Stimulated activated CD4-positive, alpha-beta T cell treated with anti-CD3 and anti-CD28 coated beads, Interleukin-1b, Interleukin-23, amount 100 ng/mL, for 48 hours (primary cell): ENCODE measurements around the gene SLC5A7.

Source experiments
- DNase-seq: peaks from one replicate; pipeline ENCODE4 v3.0.0-alpha.2; 2020

The SLC5A7 gene

DNA sequence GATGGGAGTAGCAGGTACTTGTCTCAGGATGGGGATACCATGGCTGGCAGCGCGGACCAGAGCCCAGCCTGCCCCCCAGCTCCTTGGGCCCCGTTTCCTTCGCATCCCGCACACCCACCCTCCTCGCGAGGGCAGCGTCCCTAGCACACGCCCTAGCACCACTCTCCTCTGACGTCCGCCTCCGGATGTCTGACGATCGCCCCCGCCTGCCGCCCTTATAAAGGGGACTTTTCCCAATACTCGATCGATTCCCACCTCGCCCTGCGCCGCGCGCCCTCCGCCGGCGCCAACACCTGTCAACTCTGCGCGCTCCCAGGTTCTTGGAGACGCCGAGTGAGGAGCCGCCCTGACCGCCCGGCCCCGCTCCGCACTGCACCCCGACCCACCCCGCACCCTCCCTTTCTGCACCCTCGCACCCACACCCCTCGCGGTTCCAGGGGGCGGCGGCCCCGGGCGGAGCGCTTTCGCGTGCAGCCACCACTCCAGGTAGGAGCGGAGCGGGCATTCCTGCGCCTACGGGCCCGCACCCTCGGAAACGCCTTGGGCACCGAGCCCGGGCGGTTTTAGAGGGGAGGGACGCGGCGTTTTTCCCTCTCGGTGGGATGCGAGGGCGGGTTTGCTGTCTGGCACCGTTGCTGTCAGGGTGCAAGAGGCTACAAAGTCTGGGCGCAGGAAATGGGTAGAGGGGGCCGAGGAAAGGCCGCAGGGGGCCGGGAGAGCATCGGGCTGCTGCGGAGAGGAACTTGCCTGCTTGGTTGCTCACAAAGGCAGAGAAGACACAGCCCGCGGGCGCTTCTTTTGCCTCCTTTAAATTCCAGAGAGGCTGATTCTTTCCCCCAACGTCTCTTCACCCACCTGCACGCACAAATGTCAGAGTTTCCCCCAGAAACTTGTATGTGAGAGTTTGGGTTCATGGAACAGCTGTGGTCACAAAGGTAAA is at the start of gene SLC5A7:
Gene SLC5A7 (plus strand): TSS at position 247 of the 940 bp plus-strand sequence. CDS start 1,632 bp downstream, outside the sequence.
- no peak for DNase-seq

DNA sequence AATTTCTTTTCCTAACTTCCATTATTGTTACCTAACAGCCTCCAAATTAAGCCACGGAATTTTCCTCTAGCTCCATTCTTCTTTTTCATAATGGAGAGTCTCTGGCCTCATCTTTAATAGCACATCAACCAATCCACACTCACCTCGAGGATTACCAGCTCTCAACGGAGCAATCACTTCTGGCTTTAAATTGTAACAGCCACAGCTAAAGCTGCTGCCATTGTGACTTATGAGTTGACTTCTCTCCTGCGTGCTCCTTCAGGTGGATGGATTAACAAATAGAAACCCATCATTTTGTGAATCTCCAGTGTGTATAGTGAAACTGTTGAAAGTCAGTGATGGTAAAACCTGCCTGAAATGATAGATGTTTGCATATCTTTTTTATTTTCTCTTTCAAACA is 24.9 kb upstream of the SLC5A7 start:
- DNase-seq = no peak

DNA sequence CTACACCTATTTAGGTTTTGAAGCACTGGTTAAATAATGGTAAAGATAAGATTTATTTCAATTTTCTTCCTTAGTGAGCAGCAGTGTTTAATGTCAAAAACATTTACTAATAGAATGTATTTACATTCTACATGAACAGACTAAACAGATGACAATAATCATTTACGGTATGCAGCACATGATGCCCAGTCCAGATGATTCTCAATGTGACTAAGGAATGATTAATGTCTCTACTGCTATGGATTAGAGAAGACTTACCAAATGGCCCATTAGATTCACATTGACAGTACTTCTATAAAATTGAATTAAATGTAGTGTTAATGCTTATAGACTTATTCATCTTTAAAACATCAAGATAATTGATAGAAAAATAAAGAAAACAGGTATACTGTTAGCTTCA is 22.1 kb upstream of the SLC5A7 start:
- no peak for DNase-seq

DNA sequence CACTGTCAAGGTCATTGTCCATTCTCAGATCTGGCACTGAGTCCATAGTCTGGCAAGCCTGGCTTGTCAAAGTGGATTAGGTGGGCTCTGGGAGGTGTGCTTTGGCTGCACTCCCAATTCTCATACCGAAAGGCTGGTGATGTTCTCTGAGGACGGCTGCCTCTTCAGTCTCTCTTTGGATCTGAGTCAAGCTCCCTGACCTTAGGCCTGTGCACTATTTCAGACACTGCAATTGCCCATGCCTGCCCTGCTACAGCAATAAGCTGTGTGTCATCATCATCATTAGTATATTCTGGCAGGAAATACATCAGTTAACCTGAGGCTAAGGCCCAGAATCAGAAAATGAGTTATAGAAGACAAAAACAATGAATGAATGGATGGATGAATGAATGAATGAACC is 1.6 kb upstream of the SLC5A7 start:
- no peak for DNase-seq

DNA sequence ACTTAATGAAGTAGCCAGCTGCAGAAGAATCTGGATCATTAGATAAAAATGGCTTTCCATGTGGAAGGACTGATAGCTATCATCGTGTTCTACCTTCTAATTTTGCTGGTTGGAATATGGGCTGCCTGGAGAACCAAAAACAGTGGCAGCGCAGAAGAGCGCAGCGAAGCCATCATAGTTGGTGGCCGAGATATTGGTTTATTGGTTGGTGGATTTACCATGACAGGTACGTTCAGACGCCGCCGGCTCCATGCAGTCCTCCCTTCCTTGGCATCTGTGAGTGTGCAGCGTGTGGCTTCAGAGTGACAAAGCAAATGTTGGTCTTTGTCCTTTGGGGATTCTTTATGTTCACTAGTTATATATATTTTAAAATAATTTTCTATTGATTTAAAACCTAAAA is 1.8 kb downstream of the SLC5A7 start:
- DNase-seq = no peak

DNA sequence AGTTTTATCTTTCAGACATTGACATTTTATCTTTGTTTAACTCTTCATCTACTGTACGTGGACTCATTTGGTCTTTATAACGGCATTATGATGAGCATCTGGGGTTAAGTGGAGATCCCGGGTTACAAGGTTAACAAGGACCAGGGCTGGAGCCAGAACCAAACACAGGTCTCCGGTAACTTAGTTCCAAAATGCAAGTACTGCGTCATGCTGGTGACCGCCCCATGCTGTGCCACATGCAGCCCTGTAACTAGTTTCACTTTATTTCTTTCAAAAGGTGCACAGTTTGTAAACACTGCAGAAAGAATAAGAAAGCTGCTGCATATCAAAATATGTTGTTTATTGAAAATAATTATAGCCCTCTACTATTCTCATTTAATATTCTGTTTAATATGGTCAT is 3.1 kb downstream of the SLC5A7 start:
- DNase-seq = no peak

DNA sequence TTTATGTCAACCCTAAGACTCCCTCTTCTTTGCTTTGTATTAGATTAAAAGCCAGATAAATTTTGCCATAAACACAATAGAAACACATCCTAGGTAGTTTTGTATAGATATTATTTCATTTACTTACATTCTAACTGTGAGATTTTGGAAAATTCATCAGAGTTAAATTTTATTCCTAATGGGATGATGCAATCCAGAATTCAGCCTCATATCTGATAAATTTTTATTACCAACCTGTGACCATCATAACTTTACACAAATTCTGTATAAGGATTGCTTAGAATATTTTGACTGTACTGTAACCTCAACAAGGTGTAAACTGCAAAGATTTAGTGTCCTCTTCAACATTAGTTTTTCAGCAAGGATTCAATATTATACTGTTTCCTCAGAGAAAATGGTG is 4.4 kb downstream of the SLC5A7 start:
- no peak for DNase-seq

DNA sequence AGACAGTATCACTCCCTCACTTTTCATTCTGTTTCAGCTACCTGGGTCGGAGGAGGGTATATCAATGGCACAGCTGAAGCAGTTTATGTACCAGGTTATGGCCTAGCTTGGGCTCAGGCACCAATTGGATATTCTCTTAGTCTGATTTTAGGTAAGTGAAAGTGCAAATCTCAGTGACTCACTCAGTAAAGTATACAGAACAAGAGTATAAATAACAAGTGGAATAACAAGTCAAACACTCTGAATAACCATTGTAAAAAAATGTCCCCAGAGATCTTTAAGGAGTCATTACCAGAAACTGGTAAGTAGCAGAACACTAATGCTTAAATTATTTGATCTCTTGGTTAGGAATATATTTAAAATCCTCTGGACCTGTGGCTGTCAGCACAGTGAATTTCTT is 5.7 kb downstream of the SLC5A7 start:
- no peak for DNase-seq

DNA sequence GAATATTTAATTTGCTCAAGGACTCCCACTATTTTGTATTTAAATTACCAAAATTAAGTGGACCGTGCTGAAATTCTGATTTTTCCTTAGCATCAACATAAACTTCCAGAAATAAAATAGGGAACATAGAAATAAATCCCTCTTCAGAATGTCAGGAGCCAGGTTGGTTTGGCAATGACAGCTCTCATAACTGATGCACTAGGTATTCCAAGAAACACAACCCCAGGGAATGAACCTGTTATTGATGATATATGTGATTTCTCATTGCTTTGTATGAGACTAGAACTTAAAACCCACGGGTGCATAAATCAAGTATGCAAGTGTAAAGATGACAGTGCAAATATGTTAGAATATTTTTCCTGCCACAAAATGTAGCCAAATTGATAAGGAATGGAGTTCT is 12.8 kb downstream of the SLC5A7 start:
- DNase-seq = no peak

DNA sequence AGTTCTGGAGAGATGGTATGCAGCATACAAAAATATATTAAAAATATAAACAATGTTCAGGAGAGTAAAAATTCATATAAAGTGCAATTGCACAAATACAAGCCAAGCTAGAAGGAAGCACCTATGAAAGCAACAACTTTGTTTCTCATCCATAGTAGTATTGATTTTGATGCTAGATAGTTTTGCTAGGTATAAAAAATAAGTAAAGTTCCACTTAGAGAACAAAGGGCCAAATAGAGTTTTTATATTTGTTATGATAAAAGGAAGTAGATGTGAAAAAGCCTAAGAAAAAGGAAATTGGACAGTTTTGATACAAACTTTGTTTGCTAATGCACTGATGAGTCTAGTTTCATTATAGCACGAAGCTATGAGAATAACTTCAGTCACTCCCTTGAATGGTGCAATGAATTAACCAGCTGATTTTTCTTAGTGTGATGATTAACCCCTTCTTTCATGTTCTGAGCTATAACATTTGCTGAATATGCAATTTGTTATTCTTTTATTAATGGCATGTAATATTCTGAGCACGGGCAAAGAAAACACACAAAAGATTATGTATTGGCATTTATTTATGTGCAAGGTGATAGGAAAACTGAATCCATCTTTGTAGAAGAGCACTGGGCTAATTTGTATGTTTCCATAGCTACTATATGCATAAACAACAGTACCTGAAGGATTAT is 24.7 kb downstream of the SLC5A7 start:
- no peak for DNase-seq

DNA sequence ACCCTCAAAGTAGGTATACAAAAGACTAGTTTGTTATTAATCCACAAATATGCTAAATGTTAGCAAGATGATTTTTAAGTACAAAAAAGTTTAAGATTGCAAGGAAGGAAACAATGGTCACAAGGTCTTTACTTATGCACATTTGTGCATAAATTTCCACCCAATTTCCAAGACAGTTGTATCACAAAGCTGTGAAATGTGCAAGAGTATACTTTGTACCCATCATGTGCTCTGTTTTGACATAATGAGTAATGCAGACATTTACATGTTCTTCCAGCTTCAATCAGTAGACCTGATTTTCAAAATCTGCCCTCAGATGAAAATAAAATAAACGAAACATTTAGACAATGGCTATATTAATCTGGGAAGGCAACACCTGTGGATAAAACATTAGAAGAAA is 27.0 kb downstream of the SLC5A7 start:
- no peak for DNase-seq

DNA sequence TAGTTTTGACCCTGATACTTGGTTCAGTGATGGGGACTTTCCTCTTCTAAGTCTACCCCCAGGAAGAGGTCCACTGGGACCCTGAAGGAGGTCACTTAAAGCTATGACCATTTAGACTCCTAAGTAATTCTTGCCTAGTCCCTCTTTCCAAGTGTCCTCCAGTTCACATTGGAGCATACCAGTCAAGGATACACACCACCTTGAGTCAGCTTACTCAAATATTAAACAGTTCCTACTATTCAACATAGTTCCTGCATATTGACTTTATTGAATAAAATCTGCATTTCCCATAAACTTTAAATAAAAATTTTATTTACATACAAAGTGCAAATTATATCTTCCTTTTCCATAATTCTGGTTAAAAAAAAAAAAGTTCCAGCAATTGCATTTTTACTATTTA is 36.3 kb downstream of the SLC5A7 start:
- no peak for DNase-seq

DNA sequence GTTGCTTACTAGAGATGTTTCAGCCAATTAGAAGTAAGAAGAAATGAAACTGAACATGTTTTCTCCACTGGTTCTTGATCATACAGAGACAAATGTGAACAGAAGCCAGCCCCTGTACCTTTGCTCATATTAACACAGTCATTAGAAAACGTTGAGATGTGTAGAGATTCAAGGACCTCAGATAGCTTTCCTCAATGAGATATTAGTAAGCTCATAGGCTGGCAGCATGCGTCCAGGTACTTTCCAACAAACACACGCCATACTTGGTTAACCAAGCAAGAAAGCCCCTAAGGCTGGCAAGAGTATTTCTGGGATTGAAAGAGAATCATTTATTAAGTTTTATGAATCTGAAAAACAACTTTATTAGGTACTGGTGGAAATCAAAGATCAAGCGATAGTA is 37.5 kb downstream of the SLC5A7 start:
- DNase-seq = no peak

DNA sequence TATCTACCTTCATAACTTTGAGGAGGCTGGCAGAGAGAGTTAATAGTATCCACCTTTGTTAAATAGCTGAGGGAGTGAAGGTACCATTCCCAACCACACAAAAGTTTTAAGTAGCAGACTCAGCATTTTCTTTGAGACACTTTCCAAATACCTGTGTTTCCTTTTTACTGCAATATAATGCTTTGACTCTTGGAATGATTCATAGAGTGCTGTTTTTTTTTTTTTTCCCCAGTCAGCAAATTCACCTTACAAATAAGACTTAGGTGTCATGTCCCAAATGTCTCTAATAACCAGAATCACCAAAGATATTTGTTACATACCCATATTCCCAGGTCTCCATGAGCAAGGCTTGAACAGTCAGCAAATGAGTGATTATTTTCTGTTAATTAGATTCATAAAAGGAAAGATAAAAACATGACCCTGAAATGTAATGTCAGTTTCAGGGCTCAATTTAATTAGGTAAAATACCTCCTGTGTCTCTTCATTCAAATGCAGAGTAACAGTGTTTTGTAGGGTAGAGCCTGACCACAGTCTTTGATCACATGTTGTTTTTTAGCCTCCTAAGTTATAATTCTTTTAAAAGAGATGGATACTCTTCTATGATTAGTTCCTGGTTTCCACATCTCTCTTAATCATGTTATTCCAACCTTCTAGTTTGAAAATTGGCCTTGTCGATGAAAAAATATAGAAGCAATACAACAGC is 39.9 kb downstream of the SLC5A7 start:
- no peak for DNase-seq

DNA sequence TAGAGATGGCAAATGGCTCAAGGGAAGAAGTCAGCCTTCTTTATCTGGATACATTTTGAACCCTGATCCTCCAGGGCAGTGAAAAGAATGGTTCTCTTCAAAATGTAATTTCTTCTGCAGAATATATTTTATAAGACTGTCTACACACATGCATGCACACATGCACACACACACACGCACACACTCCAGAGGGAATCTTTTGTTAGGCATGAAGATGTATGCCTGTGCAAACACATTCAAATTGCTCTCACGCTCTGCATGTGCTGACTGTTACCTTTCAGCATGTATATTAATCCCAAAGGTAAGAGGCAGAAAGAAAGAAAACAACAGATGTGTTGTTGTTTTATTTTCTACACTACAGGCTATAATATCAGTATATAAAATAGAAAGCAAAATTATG is 43.2 kb downstream of the SLC5A7 start:
- DNase-seq = no peak

DNA sequence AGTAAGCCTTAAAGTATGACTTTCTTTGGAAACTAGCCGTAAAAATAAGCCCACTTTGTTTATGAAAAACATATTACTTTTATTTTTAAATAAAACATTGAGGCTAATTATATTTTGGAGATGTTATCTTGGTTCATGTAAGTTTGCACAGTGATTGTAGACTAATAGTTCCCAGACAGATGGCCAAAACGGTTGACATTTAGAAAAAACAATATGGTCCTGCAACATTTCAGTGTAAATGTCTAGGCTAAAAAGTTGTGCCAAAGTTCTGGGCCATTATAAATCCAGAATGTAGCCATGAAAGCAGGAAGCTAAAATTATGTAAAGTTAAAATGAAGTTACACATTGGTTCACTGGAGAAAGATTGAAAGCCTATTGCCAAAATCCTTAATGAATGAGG is 43.6 kb downstream of the SLC5A7 start:
- no peak for DNase-seq

DNA sequence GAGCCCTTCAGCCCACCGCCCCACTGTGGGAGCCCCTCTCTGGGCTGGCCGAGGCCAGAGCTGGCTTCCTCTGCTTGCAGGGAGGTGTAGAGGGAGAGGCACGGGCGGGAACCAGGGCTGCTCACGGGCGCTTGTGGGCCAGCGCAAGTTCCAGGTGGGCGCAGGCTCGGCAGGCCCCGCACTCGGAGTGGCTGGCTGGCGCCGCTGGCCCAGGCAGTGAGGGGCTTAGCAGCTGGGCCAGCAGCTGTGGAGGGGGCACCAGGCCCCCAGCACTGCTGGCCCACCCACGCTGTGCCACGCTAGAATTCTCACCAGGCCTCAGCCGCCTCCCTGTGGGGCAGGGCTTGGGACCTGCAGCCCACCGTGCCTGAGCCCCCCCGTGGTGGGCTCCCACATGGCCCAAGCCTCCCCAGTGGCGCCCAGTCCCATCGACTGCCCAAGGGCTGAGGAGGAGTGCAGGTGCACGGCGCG is 45.2 kb downstream of the SLC5A7 start:
- no peak for DNase-seq

DNA sequence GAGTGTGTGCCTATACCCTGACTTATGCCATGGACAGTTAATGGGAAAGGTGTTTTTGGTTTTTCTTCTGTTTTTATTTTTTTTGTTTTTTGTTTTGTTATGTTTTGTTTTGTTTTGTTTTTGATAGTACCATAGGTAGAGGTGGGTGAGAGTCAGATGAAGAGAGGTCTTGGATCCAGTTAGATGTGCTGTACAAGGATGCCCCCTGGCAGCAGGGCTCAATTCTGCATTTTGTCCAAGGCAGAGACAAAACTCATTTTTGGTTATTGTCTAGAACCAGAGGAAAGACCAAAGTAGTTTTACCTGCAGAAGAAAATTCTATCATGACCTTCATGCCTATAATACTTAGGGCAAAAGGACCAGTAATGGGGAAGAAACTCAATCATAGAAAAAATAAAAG is 48.5 kb downstream of the SLC5A7 start:
- no peak for DNase-seq

DNA sequence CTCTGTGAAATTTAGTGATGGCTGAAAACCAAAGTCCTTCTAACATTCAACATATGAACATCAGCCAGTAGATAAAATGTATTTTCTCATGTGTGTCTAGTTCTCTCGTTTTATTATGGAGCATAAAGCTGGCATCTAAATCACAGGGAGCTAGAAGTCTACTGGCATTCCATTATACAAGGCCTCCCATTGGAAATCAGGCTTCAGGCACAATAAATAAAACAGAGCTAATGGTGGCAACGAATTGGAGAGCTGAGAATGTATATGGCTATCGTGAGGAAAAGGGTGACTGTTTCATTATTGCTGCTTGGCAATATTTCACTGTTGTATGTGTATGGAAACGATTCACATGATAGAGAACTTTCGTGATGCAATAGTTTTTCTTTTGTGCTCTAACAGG is 62.4 kb downstream of the SLC5A7 start:
- no peak for DNase-seq

DNA sequence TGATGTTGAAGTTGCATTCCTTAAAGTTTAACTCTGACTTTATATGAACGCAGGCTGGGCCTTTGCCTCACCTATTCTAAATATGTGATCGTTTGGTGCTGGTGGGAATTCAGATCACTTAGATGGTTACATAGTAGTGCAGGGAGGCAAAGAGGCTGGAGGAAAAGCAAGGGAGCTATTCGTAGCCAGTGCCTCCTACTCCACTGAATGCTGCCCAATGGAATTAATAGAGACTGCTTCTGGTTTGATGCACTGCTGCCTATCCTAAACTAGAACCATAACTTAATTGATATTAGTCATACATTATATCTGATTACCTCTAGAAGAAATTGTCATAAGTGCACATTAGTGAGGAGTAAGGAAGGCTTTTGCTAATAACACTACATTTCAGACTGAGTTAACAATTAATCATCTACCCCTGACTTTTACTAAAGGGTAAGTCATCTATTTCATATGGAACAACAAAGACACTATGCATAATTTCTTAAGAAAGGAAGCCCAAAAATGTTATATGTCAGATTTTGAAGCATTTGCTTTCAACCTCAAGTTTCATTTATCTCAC is 72.3 kb downstream of the SLC5A7 start:
- no peak for DNase-seq

DNA sequence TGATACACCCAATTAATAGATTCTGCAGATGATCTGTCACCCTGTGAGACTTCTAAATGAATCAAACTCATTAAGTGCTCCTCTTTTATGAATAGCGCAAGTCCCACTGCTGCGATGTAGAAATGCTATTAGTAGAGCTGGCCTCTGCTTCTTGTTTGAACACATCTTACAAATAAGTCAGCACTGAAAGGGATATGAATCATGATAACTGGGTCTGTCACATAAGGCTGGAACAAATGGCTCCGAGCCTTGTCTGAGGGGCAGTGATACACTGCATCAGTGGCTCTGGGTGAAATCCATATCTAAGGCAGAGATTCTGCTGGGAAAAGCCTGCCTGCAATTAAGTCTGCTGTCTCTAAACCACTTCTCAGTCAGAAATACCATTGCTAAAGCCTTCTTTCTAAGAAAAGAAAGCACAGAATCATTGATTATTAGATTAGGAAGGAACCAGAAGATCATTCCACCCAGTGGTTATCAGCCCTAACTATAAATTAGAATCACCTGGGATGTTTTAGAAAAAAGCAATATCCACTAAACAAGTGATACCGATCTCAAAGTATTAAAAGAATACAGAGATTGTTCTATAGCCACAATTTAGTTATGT is 75.2 kb downstream of the SLC5A7 start:
- no peak for DNase-seq
